KMS-11 (cell line): Measurements from ENCODE around the gene PNPO.

Experiments
- H2AFZ ChIP-seq: fragments of 200-600 bp; sonication (generic); 2 replicates; pipeline ENCODE4 v1.6.1; 2016; ENCODE audit warnings: antibody characterized with exemption, mixed run types, low read depth
- H3K27ac ChIP-seq: fragments of 200-600 bp; sonication (generic); 2 replicates; pipeline ENCODE4 v1.6.1; 2016; ENCODE audit warnings: mild to moderate bottlenecking, mixed run types
- H3K27me3 ChIP-seq: fragments of 200-600 bp; sonication (generic); 2 replicates; pipeline ENCODE4 v1.6.1; 2017; ENCODE audit warnings: mild to moderate bottlenecking, low read depth, mixed run types, moderate library complexity; ENCODE audit not compliant: insufficient read depth
- H3K36me3 ChIP-seq: fragments of 200-600 bp; sonication (generic); 2 replicates; pipeline ENCODE4 v1.6.1; 2017; ENCODE audit warnings: mild to moderate bottlenecking, mixed run types; ENCODE audit not compliant: insufficient read depth
- H3K4me1 ChIP-seq: fragments of 200-600 bp; sonication (generic); 2 replicates; pipeline ENCODE4 v1.6.1; 2016; ENCODE audit warnings: mild to moderate bottlenecking, low read depth, mixed run types; ENCODE audit not compliant: poor library complexity, severe bottlenecking
- H3K4me2 ChIP-seq: fragments of 200-600 bp; sonication (generic); 2 replicates; pipeline ENCODE4 v1.7.0; 2016; ENCODE audit warnings: mild to moderate bottlenecking, mixed run types
- H3K4me3 ChIP-seq: fragments of 200-600 bp; sonication (generic); IDR thresholded peaks from 2 replicates; pipeline ENCODE4 v1.6.1; 2017; ENCODE audit warnings: low read depth, low read length, mixed read lengths; ENCODE audit not compliant: insufficient read depth
- H3K79me2 ChIP-seq: fragments of 200-600 bp; sonication (generic); 2 replicates; pipeline ENCODE4 v1.6.1; 2016; ENCODE audit warnings: low read depth, mixed run types; ENCODE audit not compliant: insufficient read depth
- H3K9ac ChIP-seq: fragments of 200-600 bp; sonication (generic); 2 replicates; pipeline ENCODE4 v1.6.1; 2016; ENCODE audit warnings: mild to moderate bottlenecking, mixed run types
- H4K20me1 ChIP-seq: fragments of 200-600 bp; sonication (generic); 2 replicates; pipeline ENCODE4 v1.6.1; 2016; ENCODE audit warnings: mild to moderate bottlenecking, mixed run types; ENCODE audit not compliant: insufficient read depth
- TF ChIP-seq, protein P1 (sequence below): fragments of 200-600 bp; sonication (generic); conservative IDR thresholded peaks from 2 replicates; pipeline ENCODE4 v1.6.1; 2017; ENCODE audit warnings: low read depth, mild to moderate bottlenecking, antibody characterized with exemption, low read length, moderate library complexity, mixed read lengths

Gene PNPO

DNA sequence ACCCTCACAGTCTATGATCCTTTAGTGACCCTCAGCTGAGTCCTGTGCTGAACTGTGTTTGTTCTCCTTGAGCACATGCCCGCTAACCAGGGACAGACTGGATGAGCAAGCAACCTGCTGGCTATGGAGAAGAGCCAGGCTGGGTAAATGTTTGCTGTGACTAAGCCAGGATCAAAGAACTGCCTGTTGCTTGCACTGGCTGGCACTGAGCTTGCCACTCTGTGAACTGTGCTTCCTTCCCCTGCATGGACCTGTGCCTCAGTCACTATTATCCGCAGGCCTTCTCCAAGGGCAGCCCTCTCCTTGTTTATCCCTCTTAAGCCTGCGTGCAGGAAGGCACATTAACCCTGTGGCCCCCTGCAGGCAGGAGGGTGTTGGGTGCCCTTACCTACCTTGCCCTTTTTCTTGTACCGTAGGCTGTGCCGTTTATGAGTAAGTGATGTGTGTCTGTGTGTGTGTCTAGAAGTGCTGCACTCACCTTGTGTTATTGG lies 7.4 kb downstream of the PNPO start:
- Histone ChIP-seq H3K4me1 (peaks cover 31% of the 10 kb centered on the region), H3K4me3 (no peak overlapping the region), H3K27me3 (no peaks in the 10 kb centered on the region), H3K4me2 (peak overlapping the region; percentile 36; the same call in 1 of the 2 replicates), H4K20me1 (no peaks in the 10 kb centered on the region), H3K36me3 (no peaks in the 10 kb centered on the region; the same call in 1 of the 2 replicates), H3K27ac (no peak overlapping the region), H3K79me2 (no peaks in the 10 kb centered on the region), H2AFZ (no peak overlapping the region), H3K9ac (no peak overlapping the region)
- TF ChIP-seq, protein P1, sequence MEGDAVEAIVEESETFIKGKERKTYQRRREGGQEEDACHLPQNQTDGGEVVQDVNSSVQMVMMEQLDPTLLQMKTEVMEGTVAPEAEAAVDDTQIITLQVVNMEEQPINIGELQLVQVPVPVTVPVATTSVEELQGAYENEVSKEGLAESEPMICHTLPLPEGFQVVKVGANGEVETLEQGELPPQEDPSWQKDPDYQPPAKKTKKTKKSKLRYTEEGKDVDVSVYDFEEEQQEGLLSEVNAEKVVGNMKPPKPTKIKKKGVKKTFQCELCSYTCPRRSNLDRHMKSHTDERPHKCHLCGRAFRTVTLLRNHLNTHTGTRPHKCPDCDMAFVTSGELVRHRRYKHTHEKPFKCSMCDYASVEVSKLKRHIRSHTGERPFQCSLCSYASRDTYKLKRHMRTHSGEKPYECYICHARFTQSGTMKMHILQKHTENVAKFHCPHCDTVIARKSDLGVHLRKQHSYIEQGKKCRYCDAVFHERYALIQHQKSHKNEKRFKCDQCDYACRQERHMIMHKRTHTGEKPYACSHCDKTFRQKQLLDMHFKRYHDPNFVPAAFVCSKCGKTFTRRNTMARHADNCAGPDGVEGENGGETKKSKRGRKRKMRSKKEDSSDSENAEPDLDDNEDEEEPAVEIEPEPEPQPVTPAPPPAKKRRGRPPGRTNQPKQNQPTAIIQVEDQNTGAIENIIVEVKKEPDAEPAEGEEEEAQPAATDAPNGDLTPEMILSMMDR: no peak

DNA sequence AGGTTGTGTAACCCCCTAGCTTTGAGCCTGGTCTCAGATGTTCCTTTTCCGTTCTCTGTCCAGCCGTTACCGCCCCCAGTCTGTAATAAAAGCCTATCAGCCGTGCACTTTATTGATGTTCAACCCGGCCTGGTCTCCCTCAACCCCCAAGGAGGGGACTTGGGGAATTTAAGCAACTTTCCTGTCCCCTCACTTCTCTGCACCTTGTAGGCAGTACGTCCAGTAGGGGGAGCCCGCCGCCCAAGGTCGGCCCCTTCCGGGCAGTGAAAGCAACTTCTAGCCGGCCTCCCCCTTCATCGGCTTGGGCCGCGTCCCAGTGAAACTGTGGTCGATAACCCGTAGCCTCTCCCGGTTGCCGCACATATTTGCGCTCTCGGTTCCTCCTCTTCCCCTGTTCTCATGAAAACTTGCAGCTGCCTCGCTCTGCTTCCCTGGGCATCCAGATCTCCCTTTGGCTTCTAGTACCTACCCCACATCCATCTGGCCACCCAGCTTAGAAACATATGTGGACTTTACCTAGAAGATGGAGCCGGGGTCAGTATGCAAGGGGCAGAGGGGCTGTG lies 7.9 kb downstream of the PNPO start:
- H3K4me3 ChIP-seq: no peak overlapping the region
- H3K9ac ChIP-seq: no peak overlapping the region

DNA sequence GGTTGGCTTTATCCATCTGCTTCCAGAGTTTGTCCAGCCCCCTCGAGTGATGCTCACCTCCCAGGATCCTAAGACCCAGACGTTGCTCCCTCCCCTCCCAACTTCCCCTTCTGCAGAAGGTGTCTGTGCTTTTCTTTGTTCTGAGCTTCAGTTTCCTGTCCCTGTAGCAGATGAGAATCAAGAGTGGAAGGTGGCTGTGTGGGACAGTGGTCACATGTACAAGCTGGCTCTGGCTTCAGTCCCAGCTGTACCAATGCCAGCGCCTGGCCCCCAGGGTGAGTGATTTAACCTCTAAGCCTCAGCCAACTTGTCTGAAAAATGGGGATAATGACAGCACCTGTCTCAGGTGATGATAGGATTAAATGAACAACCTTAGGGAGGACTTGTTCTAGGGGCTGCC lies 8.6 kb downstream of the PNPO start:
- H3K4me1 ChIP-seq: peaks cover 28% of the 10 kb centered on the region
- no peaks in the 10 kb centered on the region; the same call in 1 of the 2 replicates for H3K36me3 ChIP-seq
- peak overlapping the region; percentile 36 for H3K4me2 ChIP-seq
- no peaks in the 10 kb centered on the region for H3K79me2 ChIP-seq
- H3K9ac ChIP-seq: no peak overlapping the region
- TF ChIP-seq, protein P1: no peak
- no peak overlapping the region for H2AFZ ChIP-seq
- no peaks in the 10 kb centered on the region for H4K20me1 ChIP-seq
- no peak overlapping the region for H3K27ac ChIP-seq
- no peak overlapping the region for H3K4me3 ChIP-seq
- no peaks in the 10 kb centered on the region for H3K27me3 ChIP-seq

More for the DNA sequence above, 7.9 kb downstream of the PNPO start:
- Histone ChIP-seq H3K27me3 (no peaks in the 10 kb centered on the region), H3K79me2 (no peaks in the 10 kb centered on the region), H3K27ac (no peak overlapping the region), H3K4me1 (peaks cover 28% of the 10 kb centered on the region), H3K4me2 (peak overlapping the region; percentile 36), H2AFZ (no peak overlapping the region), H4K20me1 (no peaks in the 10 kb centered on the region), H3K36me3 (no peaks in the 10 kb centered on the region; the same call in 1 of the 2 replicates)
- TF ChIP-seq, protein P1: peak; percentile 88

DNA sequence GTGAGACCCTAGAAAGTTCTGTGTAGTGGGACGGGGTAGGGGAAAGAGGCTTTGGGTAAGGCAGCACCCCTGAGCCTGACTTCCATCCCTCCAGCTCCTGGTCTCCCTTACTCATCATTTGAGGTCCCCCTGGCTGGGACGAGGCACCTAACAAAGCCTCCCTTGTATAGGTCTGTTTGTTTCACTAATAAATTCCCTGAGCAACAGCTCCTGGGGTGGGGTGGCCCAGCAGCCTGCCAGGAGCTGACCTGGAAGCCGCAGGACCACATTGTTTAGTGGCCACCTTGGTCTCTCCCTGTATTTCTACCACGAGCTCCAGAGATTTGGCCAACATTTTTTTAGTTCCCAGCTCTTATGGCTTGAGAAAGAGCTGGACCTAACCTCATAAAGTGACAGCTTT lies 9.1 kb downstream of the PNPO start:
- no peak overlapping the region for H3K27ac ChIP-seq
- H2AFZ ChIP-seq: no peak overlapping the region
- no peaks in the 10 kb centered on the region for H4K20me1 ChIP-seq
- H3K4me1 ChIP-seq: peaks cover 28% of the 10 kb centered on the region
- no peak overlapping the region for H3K9ac ChIP-seq
- H3K36me3 ChIP-seq: no peaks in the 10 kb centered on the region
- H3K4me3 ChIP-seq: no peak overlapping the region
- no peaks in the 10 kb centered on the region for H3K79me2 ChIP-seq
- no peaks in the 10 kb centered on the region for H3K27me3 ChIP-seq
- TF ChIP-seq, protein P1: no peak
- no peak overlapping the region for H3K4me2 ChIP-seq
